Ovary (tissue), 9 donors: ENCODE data around the gene CDH18. TPM values are rescaled to one million over a fixed set of nuclear protein-coding genes. Genes with fewer than 3 reads are reported as not detected.

ENCODE experiments used
- DNase-seq, 5 donors: peaks; one replicate each; pipeline ENCODE4 v3.0.0-alpha.2; 2019 to 2020
- H3K27ac ChIP-seq, 2 donors: fragments of 200-600 bp; one replicate each; pipeline versions ENCODE4 v1.5.1 to v1.8.0; 2019 to 2022
- H3K27me3 ChIP-seq: fragments of 200-600 bp; one replicate; pipeline ENCODE4 v1.8.0; 2022
- H3K36me3 ChIP-seq: fragments of 200-600 bp; sonication (generic); one replicate; pipeline ENCODE4 v1.5.1; 2019
- H3K4me1 ChIP-seq: one replicate; pipeline ENCODE4 v1.8.1; 2013; ENCODE audit warnings: mild to moderate bottlenecking, moderate library complexity; ENCODE audit not compliant: insufficient read depth
- H3K4me3 ChIP-seq: fragments of 200-600 bp; sonication (generic); one replicate; pipeline ENCODE4 v1.5.1; 2017
- H3K9me3 ChIP-seq, 2 donors: fragments of 200-600 bp in 1 of 2; sonication (generic) in 1 of 2; one replicate each; pipeline versions ENCODE4 v1.5.1 to v1.8.1; 2013 to 2019; ENCODE audit warnings: mild to moderate bottlenecking in 1 of 2, moderate library complexity in 1 of 2
- EP300 ChIP-seq: sonication (generic); formaldehyde crosslinking; IDR thresholded peaks from one replicate; pipeline ENCODE4 v1.6.1; 2017; ENCODE audit warnings: antibody characterized with exemption
- POLR2A ChIP-seq: fragments of 450-650 bp; IDR thresholded peaks from one replicate; pipeline ENCODE4 v1.6.1; 2017; ENCODE audit warnings: antibody characterized with exemption, mild to moderate bottlenecking, moderate library complexity
- WGBS, 3 donors: extraction: QIAGEN DNeasy Blood & Tissue Kit in 1 of 3; methylation state at CpG; one replicate each; pipeline versions ENCODE4 v1.1.5 to v1.1.7; 2013 to 2017; 5-methylcytosine and 5-hydroxymethylcytosine counted together
- intact Hi-C, 4 donors: fragments of 100-400 bp; cut with DNase I; formaldehyde crosslinking; loops; one replicate each; pipeline versions ENCODE4 v1.11.0 to v1.15.1; 2022 to 2023
- polyA plus RNA-seq, 2 donors: library from polyadenylated mRNA; stranded (reverse); fragments of 200-250 nt in 1 of 2; fragments of 350-450 nt in 1 of 2; fragmentation: Illumina TruSeq in 1 of 2; extraction: RNeasy Lipid Tissue Mini Kit (QIAGEN cat#74804) in 1 of 2; gene quantifications; one replicate each; pipeline ENCODE4 v1.2.3, GENCODE V29; 2013 to 2014
- total RNA-seq, 7 donors: library from RNA; depleted of rRNA in 2 of 7; stranded (reverse); fragments of >200 nt in 2 of 7; fragmentation: NEBNext Ultra II Directional in 3 of 7; extraction: Animal tissue kit (Norgen Biotek cat#: 25700) in 3 of 7; gene quantifications; one replicate each; pipeline versions ENCODE4 v1.1.0 to v1.2.4, GENCODE V29; 2016 to 2023
- TF ChIP-seq, protein P1 (sequence below), 3 donors: fragments of 450-650 bp in 2 of 3; fragments of 200-600 bp in 1 of 3; IDR thresholded peaks; one replicate each; pipeline versions ENCODE4 v1.5.1 to v1.8.0; 2016 to 2022; ENCODE audit warnings: antibody characterized with exemption in 3 of 3, mild to moderate bottlenecking in 1 of 3
- donor health status: DM: no; HTN: no; CAD: no; lungs with moderate emphysema.
- donor health status: DM: no; HTN: no; CAD: no.
- donor health status: Bipolar disorder and iron deficiency.
- donor health status: DM: yes; HTN: yes; CAD: no.
- donor health status: DM: no; HTN: no; CAD: no.
- donor health status: DM: yes; HTN: yes; CAD: no.

CDH18 gene
- total and polyA plus RNA-seq, 9 donors = 0.06 to 0.27 TPM; not detected in 7

DNA sequence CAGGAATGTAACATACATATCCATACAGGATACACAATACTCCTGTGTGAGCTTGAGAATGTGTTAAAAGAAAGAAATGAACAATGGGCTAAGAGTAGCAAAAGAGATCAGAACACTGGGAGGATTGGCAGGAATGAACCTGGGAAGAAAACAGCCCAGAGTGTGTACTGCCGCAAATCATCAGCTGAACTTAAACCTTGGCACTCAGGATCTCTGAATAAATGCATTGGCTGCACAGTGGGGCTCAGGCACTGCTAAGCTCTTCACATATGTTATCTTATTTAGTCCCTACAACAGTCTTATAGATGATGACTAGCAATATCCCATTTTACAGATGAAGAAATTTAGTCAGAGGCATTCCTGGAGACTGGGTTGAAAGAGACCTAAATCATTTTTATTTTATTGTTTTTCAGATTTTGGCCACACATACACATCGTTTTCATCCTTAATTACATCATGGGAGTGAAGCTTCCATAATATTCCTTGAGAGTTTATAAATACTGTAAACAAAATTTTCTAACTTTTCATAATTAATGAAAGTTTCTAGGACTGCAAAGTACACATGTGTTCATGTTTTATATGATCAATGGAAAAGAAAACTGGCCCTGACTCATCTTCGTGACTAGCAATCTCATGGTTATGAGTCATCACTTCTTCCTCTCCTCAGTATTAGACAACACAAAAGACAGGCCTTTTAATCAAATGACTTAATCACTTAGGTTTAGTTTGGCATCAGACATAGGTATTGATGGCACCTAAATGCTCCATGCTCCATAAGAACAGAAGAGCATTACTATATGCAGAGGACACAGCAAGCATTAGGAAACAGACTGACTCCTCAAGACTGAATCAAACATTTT lies 59.2 kb downstream of the CDH18 start:
- no peak for DNase-seq
- H3K27ac ChIP-seq = no peak overlapping the region
- H3K27me3 ChIP-seq = no peaks in the 10 kb centered on the region
- no peaks in the 10 kb centered on the region for H3K9me3 ChIP-seq
- no peak for TF ChIP-seq EP300
- no peak for TF ChIP-seq POLR2A
- TF ChIP-seq, protein P1, sequence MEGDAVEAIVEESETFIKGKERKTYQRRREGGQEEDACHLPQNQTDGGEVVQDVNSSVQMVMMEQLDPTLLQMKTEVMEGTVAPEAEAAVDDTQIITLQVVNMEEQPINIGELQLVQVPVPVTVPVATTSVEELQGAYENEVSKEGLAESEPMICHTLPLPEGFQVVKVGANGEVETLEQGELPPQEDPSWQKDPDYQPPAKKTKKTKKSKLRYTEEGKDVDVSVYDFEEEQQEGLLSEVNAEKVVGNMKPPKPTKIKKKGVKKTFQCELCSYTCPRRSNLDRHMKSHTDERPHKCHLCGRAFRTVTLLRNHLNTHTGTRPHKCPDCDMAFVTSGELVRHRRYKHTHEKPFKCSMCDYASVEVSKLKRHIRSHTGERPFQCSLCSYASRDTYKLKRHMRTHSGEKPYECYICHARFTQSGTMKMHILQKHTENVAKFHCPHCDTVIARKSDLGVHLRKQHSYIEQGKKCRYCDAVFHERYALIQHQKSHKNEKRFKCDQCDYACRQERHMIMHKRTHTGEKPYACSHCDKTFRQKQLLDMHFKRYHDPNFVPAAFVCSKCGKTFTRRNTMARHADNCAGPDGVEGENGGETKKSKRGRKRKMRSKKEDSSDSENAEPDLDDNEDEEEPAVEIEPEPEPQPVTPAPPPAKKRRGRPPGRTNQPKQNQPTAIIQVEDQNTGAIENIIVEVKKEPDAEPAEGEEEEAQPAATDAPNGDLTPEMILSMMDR (IDR thresholded peaks at IDR 0.05) = no peak
- H3K4me3 ChIP-seq = no peak overlapping the region
- H3K36me3 ChIP-seq = no peaks in the 10 kb centered on the region
- no peaks in the 10 kb centered on the region for H3K4me1 ChIP-seq
- WGBS, 3 donors = 70 to 81% (median 80%) methylated on average over 3 of the region's 3 CpGs
- intact Hi-C loops = no loop called here

DNA sequence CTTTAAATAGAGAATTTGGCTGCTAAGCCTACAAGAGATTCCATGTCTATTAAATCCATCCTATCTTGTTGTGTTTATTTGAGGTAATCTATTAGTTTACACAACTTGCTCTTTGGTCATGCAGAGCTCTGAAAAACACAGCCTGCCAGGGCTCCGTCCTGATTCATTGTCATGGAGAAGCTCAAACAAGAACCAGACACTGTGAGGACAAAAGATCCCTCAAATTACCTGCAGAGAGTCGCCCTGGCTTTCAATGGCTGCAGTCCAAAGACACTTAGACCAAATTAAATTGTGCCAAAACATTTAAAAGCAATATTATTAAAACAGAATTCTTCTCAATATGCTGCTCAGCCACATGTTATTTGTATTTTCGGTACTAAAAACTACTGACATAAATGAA lies 60.1 kb downstream of the CDH18 start:
- intact Hi-C loops = no loop called here
- DNase-seq = no peak
- H3K27me3 ChIP-seq = no peaks in the 10 kb centered on the region
- no peaks in the 10 kb centered on the region for H3K4me1 ChIP-seq
- WGBS, 3 donors = 26 to 45% (median 31%) methylated on average over 3 of the region's 3 CpGs
- no peaks in the 10 kb centered on the region for H3K36me3 ChIP-seq
- no peak overlapping the region for H3K27ac ChIP-seq
- no peaks in the 10 kb centered on the region for H3K9me3 ChIP-seq
- no peak for TF ChIP-seq POLR2A
- no peak overlapping the region for H3K4me3 ChIP-seq

DNA sequence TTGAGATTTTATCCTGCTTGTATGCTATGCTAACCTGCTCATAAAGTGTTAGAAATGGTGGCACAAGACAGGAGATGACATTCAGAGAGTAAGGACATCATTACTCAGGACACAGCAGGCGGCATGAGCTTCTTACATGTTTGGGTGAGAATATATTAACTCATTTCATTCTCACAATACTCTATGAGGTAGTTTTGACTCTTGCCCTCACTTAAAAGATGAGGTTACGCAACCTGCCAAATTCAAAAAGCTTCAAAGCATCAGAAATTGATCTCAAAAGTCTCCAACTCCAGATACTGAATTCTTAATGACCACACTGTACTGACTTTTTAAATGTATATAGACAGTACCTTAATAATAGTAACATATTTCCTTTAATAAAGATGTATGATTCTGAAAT lies 60.8 kb downstream of the CDH18 start:
- H3K9me3 ChIP-seq = no peaks in the 10 kb centered on the region
- H3K36me3 ChIP-seq = no peaks in the 10 kb centered on the region
- H3K4me3 ChIP-seq = no peak overlapping the region
- H3K4me1 ChIP-seq = no peaks in the 10 kb centered on the region
- WGBS, 3 donors = 46 to 49% (median 49%) methylated on average over 2 of the region's 2 CpGs
- TF ChIP-seq POLR2A = no peak
- TF ChIP-seq, protein P1 (IDR thresholded peaks at IDR 0.05) = no peak
- TF ChIP-seq EP300 = no peak
- intact Hi-C loops = no loop called here
- H3K27me3 ChIP-seq = no peaks in the 10 kb centered on the region
- DNase-seq = no peak
- H3K27ac ChIP-seq = no peak overlapping the region

DNA sequence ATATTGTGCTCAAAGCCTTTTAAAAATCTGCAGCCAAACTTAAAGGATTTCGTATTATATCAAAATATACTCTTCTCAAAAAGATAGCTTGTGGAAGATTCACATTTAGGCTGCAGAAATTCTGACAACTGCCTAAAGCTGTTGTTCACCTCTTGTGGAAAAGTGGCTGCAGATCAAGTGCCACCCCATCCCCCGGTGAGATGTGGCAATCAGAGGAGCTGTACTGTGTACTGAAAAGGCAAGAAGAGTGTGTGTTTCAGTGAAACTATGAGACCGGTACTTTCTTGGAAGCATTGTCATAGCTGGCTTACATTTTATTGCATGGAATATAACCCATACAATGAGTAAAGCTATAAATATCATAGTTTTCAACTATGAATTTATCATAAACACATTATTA lies 64.3 kb downstream of the CDH18 start:
- Histone ChIP-seq H3K27me3 (no peaks in the 10 kb centered on the region), H3K4me1 (no peaks in the 10 kb centered on the region), H3K9me3 (no peaks in the 10 kb centered on the region), H3K27ac (no peak overlapping the region), H3K36me3 (no peaks in the 10 kb centered on the region), H3K4me3 (no peak overlapping the region)
- no peak for DNase-seq
- WGBS, 3 donors = 63 to 77% (median 68%) methylated on average over 3 of the region's 3 CpGs
- no peak for TF ChIP-seq POLR2A
- TF ChIP-seq EP300 = no peak
- TF ChIP-seq, protein P1 (IDR thresholded peaks at IDR 0.05) = no peak
- intact Hi-C loops = no loop called here

DNA sequence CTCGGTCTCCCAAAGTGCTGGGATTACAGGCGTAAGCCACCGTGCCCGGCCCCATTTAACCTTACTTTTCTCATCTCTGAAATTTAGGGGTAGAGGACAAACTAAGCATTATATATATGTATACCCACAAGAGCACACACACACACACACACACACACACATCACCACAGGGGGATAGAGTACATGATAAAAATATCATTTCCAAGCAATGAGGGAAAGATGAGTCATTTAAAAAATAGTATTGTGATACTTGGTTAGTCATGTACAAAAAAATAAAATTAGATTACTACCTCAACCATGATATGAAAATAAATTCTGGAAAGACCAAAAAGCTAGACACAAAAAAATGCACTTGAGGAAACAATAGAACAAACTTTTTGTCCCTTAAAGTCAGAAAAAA lies 67.2 kb downstream of the CDH18 start:
- no peak overlapping the region for H3K4me3 ChIP-seq
- intact Hi-C loops = no loop called here
- no peaks in the 10 kb centered on the region for H3K4me1 ChIP-seq
- no peaks in the 10 kb centered on the region for H3K9me3 ChIP-seq
- WGBS, 3 donors = 97 to 98% (median 97%) methylated on average over 4 of the region's 4 CpGs
- H3K27ac ChIP-seq = no peak overlapping the region
- no peaks in the 10 kb centered on the region for H3K36me3 ChIP-seq
- H3K27me3 ChIP-seq = no peaks in the 10 kb centered on the region
- no peak for DNase-seq
- TF ChIP-seq EP300 (no peak), POLR2A (no peak)
- TF ChIP-seq, protein P1 (IDR thresholded peaks at IDR 0.05) = no peak
